Measurements from ENCODE around the gene DAO. TPM values are rescaled to one million over a fixed set of nuclear protein-coding genes. Genes with fewer than 3 reads are reported as not detected.
"Not testable (repeated sequence)": the region's sequence is repeated elsewhere in the genome, so short reads cannot be mapped to it uniquely, and the experiment has no call there.

The DAO gene
- total RNA-seq, 2 donors from 2014 or later: not detected

- no peak for ATAC-seq
- no peaks in the 10 kb centered on the region for H3K9me3 Mint-ChIP-seq
- peaks cover 5% of the 10 kb centered on the region for H3K36me3 Mint-ChIP-seq
Observed at GRCh38 chr12:108855284-108856169, 24.4 kb upstream of the DAO start.

GRCh38 chr12:108856170-108856427 is 23.8 kb upstream of the DAO start:
- ATAC-seq: no peak
- Mint-ChIP-seq H3K9me3 (no peaks in the 10 kb centered on the region), H3K4me3 (peak overlapping the region; percentile 99), H3K27me3 (no peaks in the 10 kb centered on the region), H3K4me1 (ENCODE audit: low read depth in 2 of 2) (peaks cover 45 to 60% of the 10 kb centered on the region in 2 donors), H3K27ac (peak overlapping the region; percentile 84 to 92), H3K36me3 (peaks cover 5% of the 10 kb centered on the region)
- no peak for DNase-seq (ENCODE audit: low spot score)

More at GRCh38 chr12:108855284-108856169, 24.4 kb upstream of the DAO start:
- Mint-ChIP-seq H3K4me1 (ENCODE audit: low read depth in 2 of 2) (peaks cover 45 to 61% of the 10 kb centered on the region in 2 donors), H3K27me3 (no peaks in the 10 kb centered on the region), H3K27ac (peak overlapping the region; percentile 84 to 92), H3K4me3 (peak overlapping the region; percentile 99)
- no peak for DNase-seq (ENCODE audit: low spot score)

GRCh38 chr12:108856428-108857157 is 23.3 kb upstream of the DAO start:
- H3K9me3 Mint-ChIP-seq: no peaks in the 10 kb centered on the region
- H3K27ac Mint-ChIP-seq: peak overlapping the region; percentile 84 to 92
- no peaks in the 10 kb centered on the region for H3K27me3 Mint-ChIP-seq
- peaks cover 2% of the 10 kb centered on the region for H3K36me3 Mint-ChIP-seq
- peak overlapping the region; percentile 99 for H3K4me3 Mint-ChIP-seq
- H3K4me1 Mint-ChIP-seq (ENCODE audit: low read depth in 2 of 2): peaks cover 45 to 55% of the 10 kb centered on the region in 2 donors
- peak; percentile 55 to 59 for ATAC-seq
- peak; percentile 81 for DNase-seq (ENCODE audit: low spot score)

- H3K36me3 Mint-ChIP-seq: no peaks in the 10 kb centered on the region
- peaks cover 45 to 53% of the 10 kb centered on the region in 2 donors for H3K4me1 Mint-ChIP-seq (ENCODE audit: low read depth in 2 of 2)
- no peaks in the 10 kb centered on the region for H3K27me3 Mint-ChIP-seq
- no peaks in the 10 kb centered on the region for H3K9me3 Mint-ChIP-seq
- ATAC-seq (no peak), DNase-seq (ENCODE audit: low spot score) (no peak)
- H3K27ac Mint-ChIP-seq: peak overlapping the region; percentile 84 to 92
- peak overlapping the region; percentile 99 for H3K4me3 Mint-ChIP-seq
Observed at GRCh38 chr12:108857158-108857407, 22.8 kb upstream of the DAO start.

- Mint-ChIP-seq H3K4me1 (ENCODE audit: low read depth in 2 of 2) (peaks cover 41 to 45% of the 10 kb centered on the region in 2 donors), H3K27me3 (peaks cover 0 to 2% of the 10 kb centered on the region in 2 donors), H3K4me3 (peak overlapping the region; percentile 72), H3K36me3 (no peaks in the 10 kb centered on the region), H3K27ac (peak overlapping the region; percentile 40 to 96), H3K9me3 (no peaks in the 10 kb centered on the region)
- ATAC-seq (no peak), DNase-seq (ENCODE audit: low spot score) (no peak)
Observed at GRCh38 chr12:108858311-108859074, 21.4 kb upstream of the DAO start.

GRCh38 chr12:108859141-108859922 is 20.6 kb upstream of the DAO start:
- not testable (repeated sequence) for H3K9me3 Mint-ChIP-seq; H3K27me3 Mint-ChIP-seq; H3K36me3 Mint-ChIP-seq; ATAC-seq; DNase-seq (ENCODE audit: low spot score)
- H3K27ac Mint-ChIP-seq: peak overlapping the region; percentile 40 to 96
- peaks cover 34 to 37% of the 10 kb centered on the region in 2 donors for H3K4me1 Mint-ChIP-seq (ENCODE audit: low read depth in 2 of 2)
- peak overlapping the region; percentile 72 for H3K4me3 Mint-ChIP-seq

- no peak overlapping the region for H3K4me3 Mint-ChIP-seq
- ATAC-seq (no peak), DNase-seq (ENCODE audit: low spot score) (no peak)
- no peaks in the 10 kb centered on the region for H3K36me3 Mint-ChIP-seq
- no peak overlapping the region for H3K27ac Mint-ChIP-seq
- H3K9me3 Mint-ChIP-seq: no peaks in the 10 kb centered on the region
- H3K27me3 Mint-ChIP-seq: peaks cover 0 to 2% of the 10 kb centered on the region in 2 donors
- peaks cover 31% of the 10 kb centered on the region in 2 donors for H3K4me1 Mint-ChIP-seq (ENCODE audit: low read depth in 2 of 2)
Observed at GRCh38 chr12:108859923-108860291, 20.0 kb upstream of the DAO start.

GRCh38 chr12:108860443-108860842 is 19.4 kb upstream of the DAO start:
- no peaks in the 10 kb centered on the region for H3K9me3 Mint-ChIP-seq
- H3K4me1 Mint-ChIP-seq (ENCODE audit: low read depth in 2 of 2): peaks cover 26 to 27% of the 10 kb centered on the region in 2 donors
- peaks cover 0 to 2% of the 10 kb centered on the region in 2 donors for H3K27me3 Mint-ChIP-seq
- H3K4me3 Mint-ChIP-seq: no peak overlapping the region
- no peak for DNase-seq (ENCODE audit: low spot score)
- ATAC-seq: no peak
- no peaks in the 10 kb centered on the region for H3K36me3 Mint-ChIP-seq
- peak overlapping the region in 1 of 2 donors; percentile 47 for H3K27ac Mint-ChIP-seq

- Mint-ChIP-seq H3K9me3 (no peaks in the 10 kb centered on the region), H3K36me3 (no peaks in the 10 kb centered on the region)
- ATAC-seq: no peak
Observed at GRCh38 chr12:108861878-108862587, 17.9 kb upstream of the DAO start.

GRCh38 chr12:108862588-108862959 is 17.3 kb upstream of the DAO start:
- Mint-ChIP-seq H3K4me1 (ENCODE audit: low read depth in 2 of 2) (peaks cover 11 to 14% of the 10 kb centered on the region in 2 donors), H3K4me3 (no peak overlapping the region), H3K27me3 (peaks cover 0 to 2% of the 10 kb centered on the region in 2 donors), H3K27ac (no peak overlapping the region), H3K9me3 (no peaks in the 10 kb centered on the region), H3K36me3 (no peaks in the 10 kb centered on the region)
- ATAC-seq (no peak), DNase-seq (ENCODE audit: low spot score) (no peak)

More at GRCh38 chr12:108861878-108862587, 17.9 kb upstream of the DAO start:
- Mint-ChIP-seq H3K27ac (no peak overlapping the region), H3K27me3 (peaks cover 0 to 2% of the 10 kb centered on the region in 2 donors), H3K4me1 (ENCODE audit: low read depth in 2 of 2) (peaks cover 11 to 14% of the 10 kb centered on the region in 2 donors), H3K4me3 (no peak overlapping the region)
- DNase-seq (ENCODE audit: low spot score): no peak

GRCh38 chr12:108865169-108865568 is 14.7 kb upstream of the DAO start:
- no peak overlapping the region for H3K4me3 Mint-ChIP-seq
- H3K4me1 Mint-ChIP-seq (ENCODE audit: low read depth in 2 of 2): no peaks in the 10 kb centered on the region
- no peaks in the 10 kb centered on the region for H3K36me3 Mint-ChIP-seq
- ATAC-seq (no peak), DNase-seq (ENCODE audit: low spot score) (no peak)
- peaks cover 0 to 2% of the 10 kb centered on the region in 2 donors for H3K27me3 Mint-ChIP-seq
- no peaks in the 10 kb centered on the region for H3K9me3 Mint-ChIP-seq
- H3K27ac Mint-ChIP-seq: no peak overlapping the region

GRCh38 chr12:108866083-108866482 is 13.8 kb upstream of the DAO start:
- H3K27me3 Mint-ChIP-seq; H3K9me3 Mint-ChIP-seq; DNase-seq (ENCODE audit: low spot score): not testable (repeated sequence)

GRCh38 chr12:108868781-108869180 is 11.1 kb upstream of the DAO start:
- H3K27ac Mint-ChIP-seq: peak overlapping the region in 1 of 2 donors; percentile 61
- no peaks in the 10 kb centered on the region for H3K36me3 Mint-ChIP-seq
- H3K9me3 Mint-ChIP-seq: no peaks in the 10 kb centered on the region
- no peak for ATAC-seq
- H3K4me3 Mint-ChIP-seq: no peak overlapping the region
- H3K4me1 Mint-ChIP-seq (ENCODE audit: low read depth in 2 of 2): no peaks in the 10 kb centered on the region
- H3K27me3 Mint-ChIP-seq: no peaks in the 10 kb centered on the region
- DNase-seq (ENCODE audit: low spot score): no peak

More at GRCh38 chr12:108866083-108866482, 13.8 kb upstream of the DAO start:
- not testable (repeated sequence) for H3K4me3 Mint-ChIP-seq; H3K4me1 Mint-ChIP-seq (ENCODE audit: low read depth in 2 of 2); ATAC-seq; H3K36me3 Mint-ChIP-seq; H3K27ac Mint-ChIP-seq

All from natural killer cell treated with Interleukin-12 subunit alpha and Interleukin-12 subunit beta and Interleukin-15 and Interleukin-18, amount 100 ng/mL, for 72 hours (primary cell).